OCI-LY1 (cell line): ENCODE measurements around the gene PRELID1.

ENCODE experiments used
- EZH2 ChIP-seq: fragments of 200-600 bp; sonication (generic), shearing (Covaris generic); IDR thresholded peaks from 2 replicates; pipeline ENCODE4 v1.8.0; 2017; ENCODE audit warnings: borderline replicate concordance, mixed run types, mild to moderate bottlenecking, antibody characterized with exemption, low read length, moderate library complexity, mixed read lengths
- TF ChIP-seq, protein P1 (sequence below): fragments of 200-600 bp; sonication (generic), shearing (Covaris generic); IDR thresholded peaks from 2 replicates; pipeline ENCODE4 v1.5.1; 2017; ENCODE audit warnings: mild to moderate bottlenecking, antibody characterized with exemption, low read length, moderate library complexity, mixed read lengths

- TF ChIP-seq, protein P1, sequence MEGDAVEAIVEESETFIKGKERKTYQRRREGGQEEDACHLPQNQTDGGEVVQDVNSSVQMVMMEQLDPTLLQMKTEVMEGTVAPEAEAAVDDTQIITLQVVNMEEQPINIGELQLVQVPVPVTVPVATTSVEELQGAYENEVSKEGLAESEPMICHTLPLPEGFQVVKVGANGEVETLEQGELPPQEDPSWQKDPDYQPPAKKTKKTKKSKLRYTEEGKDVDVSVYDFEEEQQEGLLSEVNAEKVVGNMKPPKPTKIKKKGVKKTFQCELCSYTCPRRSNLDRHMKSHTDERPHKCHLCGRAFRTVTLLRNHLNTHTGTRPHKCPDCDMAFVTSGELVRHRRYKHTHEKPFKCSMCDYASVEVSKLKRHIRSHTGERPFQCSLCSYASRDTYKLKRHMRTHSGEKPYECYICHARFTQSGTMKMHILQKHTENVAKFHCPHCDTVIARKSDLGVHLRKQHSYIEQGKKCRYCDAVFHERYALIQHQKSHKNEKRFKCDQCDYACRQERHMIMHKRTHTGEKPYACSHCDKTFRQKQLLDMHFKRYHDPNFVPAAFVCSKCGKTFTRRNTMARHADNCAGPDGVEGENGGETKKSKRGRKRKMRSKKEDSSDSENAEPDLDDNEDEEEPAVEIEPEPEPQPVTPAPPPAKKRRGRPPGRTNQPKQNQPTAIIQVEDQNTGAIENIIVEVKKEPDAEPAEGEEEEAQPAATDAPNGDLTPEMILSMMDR = no peak
- TF ChIP-seq EZH2 = no peak
These were observed 27.6 kb downstream of the PRELID1 start for GRCh38 chr5:177330991-177331842.
